GM19193 (cell line): ENCODE data around the gene CHN2.

Source experiments
- POLR2A ChIP-seq: IDR thresholded peaks from 4 replicates; pipeline ENCODE4 v1.6.1; 2011; ENCODE audit not compliant: insufficient read depth, insufficient read length; ENCODE audit errors: extremely low read depth

Gene CHN2

DNA sequence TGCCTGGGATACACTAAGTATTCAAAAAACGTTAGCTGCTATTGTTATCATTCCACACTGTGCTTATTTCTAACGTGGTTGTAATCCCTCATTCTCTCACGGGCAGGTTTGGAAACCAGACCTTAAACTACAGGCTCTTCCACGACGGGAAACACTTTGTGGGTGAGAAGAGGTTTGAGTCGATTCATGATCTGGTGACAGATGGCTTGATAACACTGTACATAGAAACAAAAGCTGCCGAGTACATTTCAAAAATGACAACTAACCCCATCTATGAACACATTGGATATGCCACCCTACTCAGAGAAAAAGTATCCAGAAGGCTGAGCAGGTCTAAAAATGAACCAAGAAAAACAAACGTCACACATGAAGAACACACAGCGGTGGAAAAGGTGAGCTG is 205.9 kb downstream of the CHN2 start:
- no peak for TF ChIP-seq POLR2A

DNA sequence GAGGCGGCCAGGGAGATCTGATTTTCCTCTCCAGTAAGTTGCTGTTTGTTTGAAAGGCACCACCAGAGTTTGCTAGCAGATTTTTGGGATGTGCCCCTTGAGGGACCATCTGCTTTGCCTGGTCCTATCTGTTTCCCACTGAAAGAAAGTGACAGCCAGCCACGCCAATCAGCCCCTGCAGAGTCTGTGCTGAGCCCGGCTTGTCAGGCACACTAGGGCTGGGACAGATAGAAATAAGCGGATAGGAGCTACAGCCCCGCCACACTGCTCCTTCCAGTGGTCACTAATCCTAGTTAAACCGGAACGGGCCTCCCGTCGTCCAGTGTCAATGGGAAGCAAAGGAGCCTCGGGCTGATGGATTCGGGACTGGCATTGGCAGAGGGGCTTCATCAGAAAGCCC is 207.2 kb downstream of the CHN2 start:
- no peak for TF ChIP-seq POLR2A

DNA sequence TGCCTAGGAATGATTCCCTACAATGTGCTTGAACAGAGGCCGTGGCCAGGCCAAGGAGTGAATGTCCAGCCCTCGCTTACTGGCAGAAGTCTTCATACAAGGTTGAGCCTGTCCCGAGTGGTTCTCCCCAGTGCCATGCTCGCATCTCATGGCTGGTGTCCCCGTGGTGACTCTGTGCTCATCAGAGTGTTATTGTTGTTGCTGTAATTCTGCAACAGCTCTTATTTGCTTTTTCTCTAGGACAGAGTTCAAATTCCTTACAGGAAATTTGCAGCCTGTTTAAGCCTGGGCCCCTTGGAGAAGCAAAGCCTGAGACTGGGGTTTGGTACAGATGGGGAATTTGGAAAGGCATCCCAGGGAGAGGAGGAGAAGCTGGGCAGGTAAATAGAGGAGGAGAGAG is 211.3 kb downstream of the CHN2 start:
- TF ChIP-seq POLR2A = no peak

DNA sequence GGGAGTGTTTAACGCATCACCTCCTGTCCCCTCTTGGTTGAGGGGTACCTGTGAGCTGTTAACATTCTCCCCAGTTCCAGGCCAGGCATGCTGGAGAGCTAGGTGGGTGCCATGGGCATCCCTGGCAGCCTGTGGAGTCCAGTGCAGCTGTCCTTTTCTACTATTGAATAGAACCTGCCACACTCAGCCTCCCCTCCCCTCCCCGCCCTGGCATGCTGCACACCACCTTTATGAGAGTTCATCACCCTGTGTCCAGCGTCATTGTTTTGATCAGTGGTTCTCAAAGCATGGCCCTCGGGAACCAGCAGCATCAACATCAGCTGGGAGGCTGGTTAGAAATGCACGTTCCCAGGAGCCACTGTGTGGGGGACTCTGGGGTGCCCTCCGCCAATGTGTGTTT is 211.8 kb downstream of the CHN2 start:
- TF ChIP-seq POLR2A = no peak

DNA sequence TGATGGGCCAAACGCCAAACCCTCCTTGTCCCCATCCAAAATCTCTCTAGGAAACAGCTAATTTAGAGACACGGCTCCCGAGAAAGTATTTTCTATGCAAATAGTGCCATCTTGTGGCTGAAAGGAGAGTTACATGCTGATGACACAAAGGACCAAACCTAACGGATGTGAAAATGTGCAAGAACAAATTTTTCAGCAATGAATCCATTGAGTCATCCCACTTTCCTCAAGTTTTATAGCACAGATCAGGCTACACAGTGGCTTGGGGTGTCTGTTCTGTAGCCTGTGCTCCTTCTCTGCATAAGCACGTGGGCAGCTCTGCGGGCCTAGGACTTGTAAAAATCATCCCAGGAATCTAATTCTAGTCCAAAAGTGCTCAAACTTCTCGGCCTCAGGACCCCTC is 214.3 kb downstream of the CHN2 start:
- TF ChIP-seq POLR2A = no peak

DNA sequence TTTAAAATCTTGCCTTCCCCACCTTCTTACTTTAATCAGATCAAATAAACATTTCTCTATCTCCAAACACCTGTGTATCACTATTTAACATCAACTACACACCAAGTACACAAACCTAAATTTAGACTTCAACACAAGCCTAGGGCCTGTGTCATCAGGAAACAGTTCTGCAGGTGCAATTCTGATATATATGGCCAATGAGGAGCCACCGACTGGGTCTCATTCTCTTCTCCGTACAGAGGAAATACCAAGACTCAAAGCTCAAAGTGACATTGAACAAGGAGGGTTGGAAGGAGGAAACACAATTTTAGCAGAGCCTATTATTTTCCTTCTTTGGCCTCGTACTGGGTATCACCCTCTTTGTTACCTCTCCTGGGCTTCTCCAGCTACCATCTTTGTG is 216.4 kb downstream of the CHN2 start:
- TF ChIP-seq POLR2A = no peak

DNA sequence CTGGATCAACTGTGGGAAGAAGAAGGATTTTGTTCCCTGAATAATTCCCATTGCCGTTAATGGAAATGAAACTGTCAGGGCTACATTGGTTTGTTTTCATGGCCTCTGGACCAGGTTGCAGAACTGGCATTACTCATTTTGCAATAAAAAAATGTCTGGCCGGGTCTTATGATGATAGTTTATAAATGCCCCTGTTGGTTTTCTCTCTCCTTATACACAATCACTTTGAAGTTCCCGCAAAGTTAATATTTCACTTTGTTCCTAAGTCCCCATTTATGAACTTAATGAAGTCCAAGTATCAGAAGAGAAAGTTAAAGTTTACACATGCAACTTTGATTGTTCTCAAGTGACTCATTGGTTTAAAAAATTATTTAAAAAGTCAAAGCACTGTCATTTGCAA is 218.3 kb downstream of the CHN2 start:
- TF ChIP-seq POLR2A = no peak

DNA sequence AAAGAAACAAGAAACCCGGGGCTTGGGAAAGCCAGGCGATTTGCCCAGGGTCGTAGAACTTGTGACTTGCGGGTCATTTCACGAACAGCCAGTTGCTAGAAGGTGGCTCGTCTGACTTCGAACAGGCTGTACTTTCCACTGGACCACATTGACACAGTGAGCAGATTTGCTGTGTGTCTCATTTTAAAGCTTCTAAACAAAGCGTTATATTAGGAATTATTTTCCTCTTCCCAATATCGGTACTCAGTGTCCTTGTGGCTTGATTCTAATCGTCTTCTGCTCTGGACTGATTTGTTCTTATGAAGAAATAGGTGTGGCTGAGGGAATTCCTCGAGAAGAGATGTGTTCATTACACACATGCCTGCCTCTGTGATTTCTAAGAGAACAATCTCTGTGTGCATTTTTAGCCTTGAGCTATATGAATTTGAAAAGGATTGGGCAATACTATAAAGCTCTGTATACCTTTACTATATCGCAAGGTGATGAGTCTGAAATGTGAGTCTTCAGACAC is 219.1 kb downstream of the CHN2 start:
- no peak for TF ChIP-seq POLR2A

DNA sequence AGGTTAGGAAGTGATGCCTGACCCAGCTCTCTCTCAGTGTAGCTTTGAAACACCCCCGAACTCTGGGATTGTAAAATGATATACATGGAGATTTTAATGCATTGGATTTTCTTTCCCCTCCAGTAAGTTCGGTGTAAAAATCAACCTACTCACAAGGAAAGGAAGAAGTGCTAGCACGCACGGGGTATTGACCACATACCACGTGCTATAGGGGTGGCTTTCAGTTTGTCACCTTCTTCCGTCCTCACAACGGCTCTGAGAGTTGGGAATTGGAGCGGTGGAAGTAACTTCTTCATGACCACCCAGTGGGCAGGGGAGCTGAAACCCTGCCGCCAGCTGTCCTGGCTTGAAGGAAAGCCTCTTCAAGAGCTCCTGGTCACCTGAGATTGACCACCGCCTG is 219.6 kb downstream of the CHN2 start:
- TF ChIP-seq POLR2A = no peak

DNA sequence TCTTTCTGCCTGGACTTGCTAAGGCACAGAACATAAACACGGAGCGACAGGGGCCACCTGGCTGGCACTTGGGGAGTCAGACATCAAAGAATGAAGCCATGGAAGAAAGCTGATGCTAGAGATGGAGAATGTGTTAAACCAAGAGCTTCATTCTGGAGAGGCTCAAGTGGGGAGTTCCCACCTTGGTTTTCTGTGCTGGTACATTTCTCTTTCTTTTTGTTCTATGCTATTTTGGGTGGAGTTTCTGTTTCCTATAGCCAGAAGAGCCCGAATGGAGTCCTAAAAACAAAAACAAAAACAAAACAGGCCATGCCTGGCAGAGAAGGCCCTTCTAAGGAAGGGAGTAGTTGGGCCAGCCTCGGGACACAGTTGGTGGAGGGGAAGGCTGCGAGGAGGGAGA is 220.6 kb downstream of the CHN2 start:
- TF ChIP-seq POLR2A = no peak

DNA sequence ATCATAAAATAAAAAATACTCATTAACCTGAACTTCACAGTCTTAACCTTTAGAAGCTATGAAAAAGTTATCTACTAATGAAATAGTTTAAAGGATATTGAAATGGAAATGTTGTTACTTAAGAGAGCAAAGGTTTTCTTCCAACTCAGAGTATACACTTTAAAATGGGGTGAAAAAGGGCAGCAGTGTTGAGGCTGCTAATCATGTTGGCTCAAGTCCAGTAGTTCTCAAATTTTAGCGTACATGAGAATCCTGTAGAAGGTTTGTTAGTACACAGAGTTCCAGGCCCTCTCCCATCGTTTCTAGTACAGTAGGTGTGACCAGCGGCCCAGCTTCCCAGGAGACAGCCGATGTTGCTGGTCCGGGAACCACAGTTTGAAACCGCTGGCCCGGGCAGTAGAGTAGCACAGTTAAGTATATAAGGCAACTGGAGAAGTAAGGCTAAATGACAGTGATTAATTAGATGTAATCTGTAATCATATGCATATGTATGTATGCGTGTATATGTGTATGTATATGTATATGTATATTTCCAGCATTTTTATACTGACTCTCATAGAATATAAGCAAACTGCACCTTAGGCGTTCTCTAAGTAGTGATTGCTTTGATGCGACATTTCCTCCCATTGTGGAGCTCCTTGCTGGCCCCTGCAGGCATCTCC is 221.8 kb downstream of the CHN2 start:
- TF ChIP-seq POLR2A = no peak

DNA sequence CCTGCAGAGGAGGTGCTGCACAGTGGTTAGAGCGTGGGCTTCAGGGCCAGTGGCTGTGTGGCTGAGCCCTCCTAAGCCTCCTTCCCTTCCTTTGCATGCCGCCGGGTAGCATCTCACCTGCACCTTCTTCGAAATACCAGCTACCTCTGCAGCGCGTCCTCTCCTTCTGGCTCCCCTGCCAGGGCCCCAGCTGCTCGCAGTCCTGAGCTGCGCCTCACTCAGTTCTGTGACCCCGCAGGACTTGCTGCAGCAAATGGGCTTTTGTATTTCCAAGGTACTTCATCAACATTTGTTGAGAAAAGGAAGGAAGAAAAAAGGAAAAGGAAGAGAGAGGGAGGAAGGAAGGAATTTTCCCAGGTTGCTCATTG is 222.3 kb downstream of the CHN2 start:
- no peak for TF ChIP-seq POLR2A

DNA sequence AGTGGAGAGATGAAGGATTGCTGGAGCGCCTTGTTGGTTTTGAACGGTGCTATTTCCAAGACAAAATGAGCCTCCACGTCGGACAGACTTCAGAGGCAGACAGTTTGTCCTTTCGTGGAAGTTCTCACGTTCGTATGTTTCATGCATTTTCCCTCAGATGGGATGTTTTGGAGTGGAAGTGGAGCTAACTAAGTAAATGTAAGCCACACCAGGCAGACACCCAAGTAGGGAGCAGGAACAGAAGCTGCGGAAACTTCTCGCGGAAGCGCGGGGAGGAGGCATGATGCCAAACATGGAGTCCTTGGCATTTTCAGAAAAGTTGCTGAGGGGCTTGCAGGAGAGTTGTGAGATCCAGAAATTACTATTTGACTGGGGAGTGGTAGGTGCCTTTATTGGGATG is 223.5 kb downstream of the CHN2 start:
- no peak for TF ChIP-seq POLR2A

DNA sequence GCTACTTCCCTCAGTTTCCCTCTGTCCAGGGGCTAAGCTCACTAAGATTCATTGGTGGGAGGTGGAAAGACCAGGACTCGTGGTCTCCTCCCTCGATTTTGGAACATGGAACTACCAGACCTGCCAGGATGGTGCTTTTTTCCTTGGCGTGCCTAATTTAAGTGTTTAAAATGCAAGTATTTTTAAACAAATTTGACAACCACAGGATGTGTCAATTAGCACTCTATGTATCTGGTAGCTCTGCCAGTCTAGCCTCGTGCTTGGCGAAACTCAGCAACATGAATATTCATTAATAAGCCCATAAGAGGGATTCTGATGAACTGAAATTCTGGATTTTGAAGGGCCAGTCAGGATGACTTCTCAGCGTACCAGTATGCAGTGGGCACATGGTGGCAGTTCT is 224.1 kb downstream of the CHN2 start:
- TF ChIP-seq POLR2A = no peak

DNA sequence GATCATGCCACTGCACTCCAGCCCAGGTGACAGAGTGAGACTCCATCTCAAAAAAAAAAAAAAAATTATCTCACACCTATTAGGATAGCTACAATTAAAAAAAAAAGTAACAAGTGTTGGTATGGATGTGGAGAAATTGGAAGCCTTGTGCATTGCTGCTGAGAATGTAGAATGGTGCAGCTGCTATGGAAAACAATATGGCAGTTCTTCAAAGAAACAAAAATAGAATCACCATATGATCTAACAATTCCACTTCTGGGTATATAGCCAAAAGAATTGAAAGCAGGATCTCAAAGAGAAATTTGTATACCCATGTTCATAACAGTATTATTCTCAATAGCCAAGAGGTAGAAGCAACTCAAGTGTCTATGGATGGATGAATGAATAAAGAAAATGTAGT is 225.4 kb downstream of the CHN2 start:
- TF ChIP-seq POLR2A = no peak

DNA sequence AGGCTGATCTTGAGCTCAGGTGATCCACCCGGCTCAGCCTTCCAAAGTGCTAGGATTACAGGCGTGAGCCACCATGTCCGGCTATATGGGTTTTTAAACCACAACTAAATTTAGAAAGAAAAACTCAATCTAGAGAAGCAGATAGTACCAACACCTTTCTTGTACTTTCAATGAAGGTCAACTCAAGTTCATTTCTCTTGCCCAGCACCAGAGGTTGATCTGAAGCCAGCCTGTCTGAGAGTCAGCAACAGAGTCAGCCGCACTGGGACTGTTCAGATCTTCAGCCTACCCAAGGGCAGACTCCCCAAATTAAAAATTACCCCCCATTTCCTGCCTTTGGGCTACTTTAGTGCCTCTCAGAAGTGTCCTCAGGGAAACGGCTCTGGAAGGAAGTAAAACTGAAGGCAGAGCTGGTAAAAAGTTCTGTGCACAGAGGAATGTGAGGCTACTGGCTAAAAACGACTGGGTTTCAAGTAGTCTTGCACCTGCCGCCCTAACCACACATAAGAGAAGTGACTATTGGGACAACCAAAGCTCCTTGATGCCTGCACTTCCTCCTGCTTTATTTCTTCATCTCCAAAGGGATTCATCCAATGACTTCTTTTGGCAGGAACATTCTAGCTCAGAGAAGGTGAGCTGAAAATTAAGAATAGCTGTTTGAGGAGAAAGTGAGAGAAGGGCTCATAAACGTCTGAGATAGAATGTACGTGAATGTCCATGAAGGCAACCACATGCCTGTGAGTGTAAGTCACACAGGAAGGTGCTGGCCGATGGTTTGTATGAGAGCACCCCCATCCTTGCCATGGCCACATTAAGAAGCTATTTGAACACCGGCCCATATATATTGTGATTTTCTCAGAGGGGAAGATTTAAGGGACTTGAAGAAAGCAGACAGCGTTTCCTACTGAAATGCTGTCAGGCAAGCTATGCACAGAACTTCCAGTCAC is 226.7 kb downstream of the CHN2 start:
- no peak for TF ChIP-seq POLR2A
